GM10266 (cell line): ENCODE results near the gene CSPG5.

ENCODE experiments used
- DNase-seq: peaks from one replicate; pipeline ENCODE4 v3.0.0; 2012; ENCODE audit errors: extremely low spot score
- TF ChIP-seq, protein P1 (sequence below): IDR thresholded peaks from 2 replicates; pipeline ENCODE4 v1.5.1; 2012; ENCODE audit warnings: mild to moderate bottlenecking, low read depth; ENCODE audit not compliant: control insufficient read depth, insufficient read depth; ENCODE audit errors: missing control alignments

CSPG5 gene

DNA sequence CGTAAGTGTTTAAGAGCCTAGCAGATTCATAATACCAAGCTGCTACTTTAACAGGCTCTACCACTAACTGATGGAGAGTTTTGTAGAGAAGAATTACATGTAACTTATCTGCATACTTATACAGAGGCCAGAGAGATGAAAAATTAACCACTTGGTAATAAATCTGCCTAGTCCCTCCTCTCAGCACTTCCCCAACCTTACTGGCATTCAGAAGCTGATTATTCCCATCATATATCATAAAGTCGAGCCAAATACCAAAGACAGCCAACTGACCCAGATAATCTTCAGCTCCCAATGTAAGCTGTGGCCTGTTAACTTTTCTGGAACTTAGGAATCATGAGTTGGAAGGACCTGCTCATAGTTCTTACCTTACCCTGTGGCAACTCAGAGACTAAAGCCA lies 25.5 kb upstream of the CSPG5 start:
- no peak for DNase-seq
- TF ChIP-seq, protein P1, sequence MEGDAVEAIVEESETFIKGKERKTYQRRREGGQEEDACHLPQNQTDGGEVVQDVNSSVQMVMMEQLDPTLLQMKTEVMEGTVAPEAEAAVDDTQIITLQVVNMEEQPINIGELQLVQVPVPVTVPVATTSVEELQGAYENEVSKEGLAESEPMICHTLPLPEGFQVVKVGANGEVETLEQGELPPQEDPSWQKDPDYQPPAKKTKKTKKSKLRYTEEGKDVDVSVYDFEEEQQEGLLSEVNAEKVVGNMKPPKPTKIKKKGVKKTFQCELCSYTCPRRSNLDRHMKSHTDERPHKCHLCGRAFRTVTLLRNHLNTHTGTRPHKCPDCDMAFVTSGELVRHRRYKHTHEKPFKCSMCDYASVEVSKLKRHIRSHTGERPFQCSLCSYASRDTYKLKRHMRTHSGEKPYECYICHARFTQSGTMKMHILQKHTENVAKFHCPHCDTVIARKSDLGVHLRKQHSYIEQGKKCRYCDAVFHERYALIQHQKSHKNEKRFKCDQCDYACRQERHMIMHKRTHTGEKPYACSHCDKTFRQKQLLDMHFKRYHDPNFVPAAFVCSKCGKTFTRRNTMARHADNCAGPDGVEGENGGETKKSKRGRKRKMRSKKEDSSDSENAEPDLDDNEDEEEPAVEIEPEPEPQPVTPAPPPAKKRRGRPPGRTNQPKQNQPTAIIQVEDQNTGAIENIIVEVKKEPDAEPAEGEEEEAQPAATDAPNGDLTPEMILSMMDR = no peak

DNA sequence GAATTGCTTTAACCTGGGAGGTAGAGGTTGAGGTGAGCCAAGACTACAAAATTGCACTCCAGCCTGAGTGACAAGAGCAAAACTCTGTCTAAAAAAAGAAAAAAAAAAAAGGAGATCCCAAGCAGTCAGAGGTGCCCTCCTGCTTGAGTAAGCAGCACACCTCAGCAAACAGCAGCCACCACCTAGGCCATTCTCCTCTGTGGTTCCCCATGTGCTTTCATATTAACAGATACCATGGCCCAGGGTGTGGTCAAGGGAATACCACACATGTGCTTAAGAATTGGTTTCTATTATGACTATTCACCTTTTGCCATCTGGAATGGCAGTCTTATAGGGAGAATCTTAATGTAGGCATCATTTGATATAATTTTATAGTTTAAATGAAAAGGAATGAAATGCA lies 24.7 kb upstream of the CSPG5 start:
- no peak for DNase-seq
- TF ChIP-seq, protein P1 = no peak

DNA sequence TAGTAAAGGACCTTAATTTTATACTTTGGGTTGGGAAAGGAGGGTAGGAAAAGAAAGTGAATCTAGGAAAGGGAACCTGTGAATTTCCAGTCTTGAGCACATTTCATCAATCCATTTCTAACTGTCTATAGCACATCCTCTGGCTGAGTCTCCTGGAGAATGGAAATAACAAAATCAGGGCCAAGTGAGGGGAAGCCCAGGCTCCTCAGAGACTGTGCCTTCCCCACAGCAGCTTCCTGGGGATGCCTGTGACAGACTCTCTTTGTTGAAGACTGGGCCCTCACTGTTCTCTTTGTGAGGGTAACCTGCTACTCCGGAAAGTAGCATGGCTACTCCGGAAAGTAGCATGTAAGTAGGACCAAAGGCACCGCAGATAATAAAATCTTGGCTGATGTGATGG lies 22.6 kb upstream of the CSPG5 start:
- TF ChIP-seq, protein P1 = no peak
- DNase-seq = no peak

DNA sequence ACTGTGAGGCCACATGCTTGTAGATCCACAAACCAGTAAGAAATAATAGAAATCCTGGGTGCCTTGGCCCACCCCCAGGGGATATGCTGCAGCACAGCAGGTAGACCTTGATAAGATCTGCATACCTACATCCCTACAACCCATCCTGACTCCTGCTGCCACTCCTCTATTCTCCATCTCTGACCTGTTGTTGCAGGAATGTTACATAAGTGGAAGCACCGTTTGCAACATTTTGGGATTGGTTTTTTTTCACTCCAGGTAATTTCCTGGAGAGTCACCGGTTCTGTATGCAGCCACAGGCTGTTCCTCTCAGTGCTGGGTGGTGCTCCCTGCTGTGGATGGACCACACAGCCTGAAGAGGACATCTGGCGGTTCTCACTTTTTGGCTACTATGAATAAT lies 16.1 kb upstream of the CSPG5 start:
- no peak for DNase-seq
- TF ChIP-seq, protein P1 = no peak

DNA sequence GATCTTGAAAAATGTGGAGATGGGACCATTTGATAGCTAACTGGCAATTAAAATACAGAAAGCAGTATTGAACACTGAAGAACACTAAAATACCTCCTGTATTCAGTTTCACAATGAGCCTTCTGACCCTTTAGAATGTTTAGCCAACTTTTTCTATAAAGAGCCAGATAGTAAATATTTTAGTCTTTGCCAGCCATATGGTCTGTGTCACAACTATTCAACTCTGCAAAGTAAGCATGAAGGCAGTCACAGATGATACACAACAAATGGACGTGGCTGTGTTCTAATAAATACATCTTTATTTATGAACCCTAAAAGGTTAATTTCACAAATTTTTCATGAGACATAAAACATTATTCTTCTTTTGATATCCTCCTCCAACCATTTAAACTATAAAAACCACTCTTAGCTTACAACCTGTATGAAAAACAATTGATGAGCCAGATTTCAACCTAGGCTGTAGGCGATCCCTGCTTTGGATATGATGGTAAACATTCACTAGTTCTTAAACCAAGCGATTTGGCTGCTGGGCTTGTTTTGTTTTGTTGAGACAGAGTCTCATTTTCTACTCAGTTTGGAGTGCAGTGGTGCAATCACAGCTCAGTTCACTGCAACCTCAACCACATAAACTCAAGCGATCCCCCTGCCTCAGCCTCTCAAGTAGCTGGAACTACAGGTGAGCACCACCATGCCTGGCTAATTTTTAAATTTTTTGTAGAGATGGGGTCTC lies 13.6 kb upstream of the CSPG5 start:
- TF ChIP-seq, protein P1 = no peak
- no peak for DNase-seq

DNA sequence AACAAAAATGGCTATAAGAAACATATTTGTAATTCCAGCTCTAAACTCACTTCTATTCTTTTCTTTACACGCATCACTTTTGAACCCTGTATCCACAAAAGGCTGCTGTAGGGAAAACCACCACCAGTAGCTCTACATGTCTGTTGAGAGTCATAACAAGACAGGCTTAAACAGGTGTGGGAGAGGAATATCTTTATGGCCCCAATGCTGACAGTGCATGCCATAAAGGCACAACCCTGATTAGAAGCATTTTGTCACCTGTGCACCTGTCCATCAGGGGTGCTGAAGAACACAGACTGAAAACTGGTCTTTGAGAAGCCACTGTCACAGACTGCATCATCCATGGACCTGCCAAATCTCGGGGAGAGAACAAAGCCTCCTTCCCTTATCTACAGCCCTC lies 11.6 kb upstream of the CSPG5 start:
- TF ChIP-seq, protein P1 = no peak
- DNase-seq = no peak

DNA sequence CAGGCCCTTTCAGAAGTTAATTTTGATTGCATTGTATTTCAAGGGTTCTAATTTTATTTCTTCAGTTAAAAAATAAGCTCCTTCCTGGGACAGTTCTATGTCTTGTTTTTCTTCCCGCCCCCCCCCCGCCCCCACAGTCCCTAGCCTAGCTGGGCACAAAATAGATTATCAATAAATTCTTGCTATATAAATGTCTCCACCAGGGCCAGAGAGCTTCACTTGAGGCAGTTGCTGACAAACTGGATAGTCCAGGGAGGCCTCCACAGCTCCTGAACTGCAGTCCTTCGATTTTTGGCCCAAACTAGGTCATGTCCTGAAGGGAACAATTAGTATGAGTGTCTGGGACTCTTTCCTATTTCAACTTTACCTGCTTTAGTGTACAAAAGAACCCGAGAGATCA lies 9.9 kb upstream of the CSPG5 start:
- TF ChIP-seq, protein P1 = no peak
- DNase-seq = no peak
